ENCODE results near the gene FAM47E. TPM values are rescaled to one million over a fixed set of nuclear protein-coding genes. Genes with fewer than 3 reads are reported as not detected.

FAM47E gene
- total RNA-seq, 1 donor from 2014 or later: 3.5 TPM

DNA sequence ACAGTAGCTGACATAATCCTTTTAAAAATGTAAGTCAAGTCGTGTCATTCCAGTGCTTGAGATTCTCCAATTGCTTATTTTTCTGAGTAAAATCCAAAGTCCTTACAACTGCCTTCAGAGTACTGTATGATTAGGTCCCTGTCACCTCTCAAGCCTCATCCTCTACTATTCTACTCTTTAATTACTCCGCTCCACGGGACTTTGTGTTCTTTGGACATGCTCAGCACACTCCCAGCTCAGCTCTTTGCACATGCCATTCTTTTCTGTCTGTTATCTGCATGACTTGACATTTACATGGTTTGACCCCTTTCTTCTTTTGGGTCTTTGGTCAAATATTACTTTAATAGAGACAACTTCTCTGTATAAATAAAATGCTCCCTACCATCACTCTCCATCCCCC is 15.1 kb downstream of the FAM47E start:
- H3K4me3 ChIP-seq (ENCODE audit: low read depth, low read length): no peak overlapping the region
- TF ChIP-seq, protein P1, sequence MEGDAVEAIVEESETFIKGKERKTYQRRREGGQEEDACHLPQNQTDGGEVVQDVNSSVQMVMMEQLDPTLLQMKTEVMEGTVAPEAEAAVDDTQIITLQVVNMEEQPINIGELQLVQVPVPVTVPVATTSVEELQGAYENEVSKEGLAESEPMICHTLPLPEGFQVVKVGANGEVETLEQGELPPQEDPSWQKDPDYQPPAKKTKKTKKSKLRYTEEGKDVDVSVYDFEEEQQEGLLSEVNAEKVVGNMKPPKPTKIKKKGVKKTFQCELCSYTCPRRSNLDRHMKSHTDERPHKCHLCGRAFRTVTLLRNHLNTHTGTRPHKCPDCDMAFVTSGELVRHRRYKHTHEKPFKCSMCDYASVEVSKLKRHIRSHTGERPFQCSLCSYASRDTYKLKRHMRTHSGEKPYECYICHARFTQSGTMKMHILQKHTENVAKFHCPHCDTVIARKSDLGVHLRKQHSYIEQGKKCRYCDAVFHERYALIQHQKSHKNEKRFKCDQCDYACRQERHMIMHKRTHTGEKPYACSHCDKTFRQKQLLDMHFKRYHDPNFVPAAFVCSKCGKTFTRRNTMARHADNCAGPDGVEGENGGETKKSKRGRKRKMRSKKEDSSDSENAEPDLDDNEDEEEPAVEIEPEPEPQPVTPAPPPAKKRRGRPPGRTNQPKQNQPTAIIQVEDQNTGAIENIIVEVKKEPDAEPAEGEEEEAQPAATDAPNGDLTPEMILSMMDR (conservative IDR thresholded peaks at IDR 0.05; ENCODE audit: low read depth, low read length): no peak
- no peak for DNase-seq (ENCODE audit: low read depth)

DNA sequence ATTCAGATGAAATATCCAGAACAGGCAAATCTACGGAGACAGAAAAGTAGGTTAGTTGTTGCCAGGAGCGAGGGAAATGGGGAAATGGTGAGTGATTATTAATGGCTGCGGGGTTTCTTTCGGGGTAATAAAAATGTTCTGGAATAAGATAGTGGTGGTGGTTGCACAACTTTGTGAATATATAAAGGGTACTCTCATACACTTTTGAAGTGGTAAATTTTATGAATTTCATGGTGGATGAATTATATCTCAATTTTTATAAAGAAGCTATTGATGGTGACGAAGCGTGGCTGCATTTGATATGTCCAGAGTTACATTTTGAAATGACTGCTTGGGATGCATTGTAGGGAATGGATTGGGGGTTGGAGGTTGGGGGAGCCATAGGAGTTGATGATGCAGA is 16.3 kb downstream of the FAM47E start:
- no peak for DNase-seq (ENCODE audit: low read depth)
- H3K4me3 ChIP-seq (ENCODE audit: low read depth, low read length): no peak overlapping the region
- TF ChIP-seq, protein P1 (conservative IDR thresholded peaks at IDR 0.05; ENCODE audit: low read depth, low read length): no peak

DNA sequence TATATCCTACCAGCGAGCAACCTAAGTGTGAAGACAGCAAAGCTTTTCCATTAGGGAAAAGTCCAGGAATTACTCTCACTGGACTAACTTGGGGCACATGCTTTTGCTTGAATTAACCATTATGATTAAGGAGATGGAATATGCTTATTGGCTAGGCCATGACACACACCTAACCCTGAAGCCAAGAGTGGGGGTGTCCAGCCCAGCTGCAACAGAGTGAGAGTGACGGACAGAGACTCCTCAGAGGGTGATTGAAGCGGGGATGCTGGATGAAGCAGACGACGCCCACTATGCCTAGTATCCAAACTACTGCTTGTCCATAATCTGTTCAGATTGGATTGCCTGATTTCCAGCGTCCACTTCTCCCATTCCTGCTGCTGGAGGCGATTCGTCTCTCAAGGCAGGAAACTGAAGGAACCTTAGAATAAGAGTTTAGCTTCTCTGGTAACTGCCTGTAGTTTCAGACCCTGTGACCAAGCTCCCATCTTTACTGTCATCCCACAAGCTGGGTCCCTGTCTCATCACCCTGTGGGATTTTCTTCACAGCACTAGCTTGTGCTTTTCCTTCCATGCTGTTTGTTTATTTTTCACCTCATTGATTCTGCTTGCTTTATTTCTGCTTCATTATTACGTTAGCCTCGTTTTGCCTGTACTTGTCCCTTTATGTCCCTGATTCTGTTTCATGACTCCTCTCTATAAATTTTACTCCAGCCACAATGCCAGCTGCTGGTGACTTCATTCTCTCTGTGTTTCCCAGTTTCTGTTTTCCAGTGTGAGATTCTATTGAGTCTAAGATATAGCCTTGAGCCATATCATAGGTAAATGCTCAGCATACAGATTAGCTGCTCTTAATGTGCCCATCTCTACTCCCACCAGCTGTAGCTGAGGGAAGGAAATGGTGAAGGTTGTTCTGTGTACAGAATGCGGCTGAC is 19.0 kb downstream of the FAM47E start:
- DNase-seq (ENCODE audit: low read depth): no peak

DNA sequence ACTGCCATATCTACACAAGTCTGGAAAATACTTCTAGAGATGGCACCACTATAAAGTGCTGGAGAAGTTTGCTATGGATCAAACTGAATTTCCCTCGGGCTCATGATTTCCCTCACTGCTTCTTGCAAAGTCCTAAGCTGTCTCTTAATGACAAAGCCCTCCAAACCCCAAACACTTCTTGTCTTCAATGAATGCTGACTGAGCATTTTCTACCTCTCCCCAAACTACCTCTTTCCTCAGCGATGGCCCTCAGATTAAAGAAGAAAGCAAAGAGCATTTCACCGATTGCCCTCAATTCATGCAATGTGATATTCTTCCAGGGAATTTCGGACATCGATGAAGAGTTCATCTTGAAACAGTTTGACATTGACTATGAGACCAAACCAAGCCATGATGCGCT is 19.7 kb downstream of the FAM47E start:
- TF ChIP-seq, protein P1 (conservative IDR thresholded peaks at IDR 0.05; ENCODE audit: low read depth, low read length): no peak
- no peak for DNase-seq (ENCODE audit: low read depth)
- H3K4me3 ChIP-seq (ENCODE audit: low read depth, low read length): no peak overlapping the region

More for the DNA sequence above, 19.0 kb downstream of the FAM47E start:
- TF ChIP-seq, protein P1 (conservative IDR thresholded peaks at IDR 0.05; ENCODE audit: low read depth, low read length): no peak
- no peak overlapping the region for H3K4me3 ChIP-seq (ENCODE audit: low read depth, low read length)

DNA sequence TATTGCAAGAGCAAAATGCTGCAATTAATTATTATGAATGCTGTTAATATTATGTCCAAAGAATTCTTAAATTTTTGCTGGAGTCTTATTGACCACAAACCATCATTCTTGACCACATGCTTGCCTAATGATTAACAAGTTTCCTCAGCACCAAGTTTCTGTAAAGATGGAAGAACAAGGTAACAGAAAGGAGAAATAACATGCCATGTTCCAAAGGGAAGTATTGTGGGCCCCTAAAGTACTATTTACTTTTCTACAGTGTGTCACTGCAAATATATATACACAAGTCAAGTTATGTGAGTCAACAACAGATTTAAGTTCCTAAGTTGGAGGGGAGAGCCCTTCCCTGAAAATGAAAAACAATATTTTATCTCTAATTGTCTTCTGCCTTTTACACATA is 20.6 kb downstream of the FAM47E start:
- TF ChIP-seq, protein P1 (conservative IDR thresholded peaks at IDR 0.05; ENCODE audit: low read depth, low read length): no peak
- no peak for DNase-seq (ENCODE audit: low read depth)

DNA sequence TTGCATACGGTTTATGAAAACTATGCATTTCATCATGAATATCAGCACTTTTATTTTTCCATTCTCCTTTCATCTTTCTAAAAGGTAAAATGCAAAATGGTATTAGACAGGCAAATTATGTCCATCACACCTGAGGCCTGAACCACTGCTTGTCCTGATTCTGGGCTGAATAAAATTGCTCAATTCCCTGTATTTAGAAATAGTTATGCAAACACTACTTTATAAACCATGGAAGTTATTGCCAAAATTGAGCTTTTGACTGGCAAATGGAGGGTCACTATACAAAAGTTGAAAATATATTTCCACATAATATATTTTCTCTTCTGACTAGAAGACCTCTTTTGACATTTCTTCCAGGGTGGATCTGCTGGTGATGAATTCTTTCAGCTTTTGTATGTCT is 21.1 kb downstream of the FAM47E start:
- TF ChIP-seq, protein P1 (conservative IDR thresholded peaks at IDR 0.05; ENCODE audit: low read depth, low read length): no peak
- DNase-seq (ENCODE audit: low read depth): no peak
- no peak overlapping the region for H3K4me3 ChIP-seq (ENCODE audit: low read depth, low read length)

More for the DNA sequence above, 20.6 kb downstream of the FAM47E start:
- no peak overlapping the region for H3K4me3 ChIP-seq (ENCODE audit: low read depth, low read length)

DNA sequence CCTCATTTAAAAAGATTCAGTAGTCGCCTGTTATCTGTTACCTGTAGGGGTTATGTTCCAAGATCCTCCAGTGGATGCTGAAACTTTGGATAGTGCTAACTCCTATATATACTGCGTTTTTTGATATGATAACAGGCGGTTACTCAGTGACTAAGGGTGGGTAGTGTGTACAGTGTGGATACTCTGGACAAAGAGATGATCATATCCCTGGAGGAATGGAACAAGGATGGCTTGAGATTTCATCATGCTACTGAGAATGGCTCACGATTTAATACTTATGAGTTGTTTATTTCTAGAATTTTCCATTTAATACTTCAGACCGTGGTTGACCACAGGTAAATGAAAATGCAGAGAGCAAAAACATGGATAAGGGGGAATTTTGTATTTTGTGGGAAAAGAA is 21.5 kb downstream of the FAM47E start:
- TF ChIP-seq, protein P1 (conservative IDR thresholded peaks at IDR 0.05; ENCODE audit: low read depth, low read length): no peak
- no peak overlapping the region for H3K4me3 ChIP-seq (ENCODE audit: low read depth, low read length)
- DNase-seq (ENCODE audit: low read depth): no peak
